ENCODE measurements around the gene OSBPL2. TPM values are rescaled to one million over a fixed set of nuclear protein-coding genes. Genes with fewer than 3 reads are reported as not detected.

Gene OSBPL2
- total and polyA plus RNA-seq, 9 of the 15 experiments (the other 6 are each of a cell fraction or from before 2014, with no cell fraction given) = 2.5 to 25.6 (median 14.1) TPM

DNA sequence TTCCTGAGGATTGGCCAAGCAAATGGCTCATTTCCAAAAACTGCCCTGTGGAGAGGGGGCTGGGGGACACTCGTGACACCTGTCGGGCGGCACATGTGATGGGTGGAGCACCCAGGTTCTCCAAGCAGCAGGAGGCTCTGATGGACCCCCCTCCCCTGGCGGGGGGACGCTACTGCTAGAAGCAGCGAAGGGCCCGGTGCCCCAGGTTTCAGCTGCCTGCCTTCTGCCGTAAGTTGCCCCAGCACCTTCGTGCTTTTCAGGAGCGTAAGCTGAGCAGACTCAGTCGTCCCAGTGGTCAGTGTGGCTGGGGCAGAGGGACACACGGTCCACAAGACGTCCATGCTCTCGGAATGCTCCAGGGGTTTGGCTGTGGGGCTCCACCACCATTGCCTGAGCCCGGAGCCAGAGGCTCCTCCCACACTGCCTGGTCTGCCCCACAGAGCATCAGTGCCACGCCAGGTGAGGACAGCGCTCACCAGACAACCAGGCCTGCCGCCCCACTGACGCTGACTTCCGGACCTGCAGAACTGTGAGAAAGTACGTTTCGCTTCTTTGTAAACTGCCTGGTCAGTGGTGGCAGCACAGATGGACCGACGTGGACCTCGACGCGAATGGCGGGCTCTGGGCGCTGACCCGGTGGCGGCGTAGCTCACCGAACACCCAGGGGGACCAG lies 60.4 kb downstream of the OSBPL2 start:
- no TSS peak for BruUV-seq (replicated peaks)
- 72% methylated on average over 22 of the region's 33 CpGs for WGBS (ENCODE audit: insufficient coverage, low coverage, missing lambda C conversion rate)
- no peaks in the 10 kb centered on the region for H3K27me3 ChIP-seq (ENCODE audit: control insufficient read depth in 2 of 2, insufficient read depth in 2 of 2, low read length in 2 of 2)
- no peaks in the 10 kb centered on the region for H3K9me1 ChIP-seq (ENCODE audit: control insufficient read depth, insufficient read depth, low read length)
- peaks cover 0 to 38% of the 10 kb centered on the region in 2 experiments; a peak in 2 of 5 replicates for H3K4me1 ChIP-seq (replicated peaks in 1 of 2; ENCODE audit: control insufficient read depth in 2 of 2, insufficient read depth in 2 of 2, low read length in 2 of 2)
- FAIRE-seq (no peak), DNase-seq (ENCODE audit: extremely low read depth in 1 of 4, low spot score in 3 of 4) (no peak), ATAC-seq (no peak)
- peaks cover 4% of the 10 kb centered on the region for H4K20me1 ChIP-seq (replicated peaks; ENCODE audit: control insufficient read depth, insufficient read depth, low read length)
- H2AFZ ChIP-seq (ENCODE audit: low read depth, low read length) = no peak overlapping the region
- ChIA-PET CTCF (ENCODE audit: low intra/inter-chr PET ratio) (interaction anchor here (0.7 kb wide), 1 partner anchor 83 kb away, joined by 3 read pairs; no protein-coding TSS in a partner anchor), POLR2A (no interaction called here)
- no peak overlapping the region for H3K4me2 ChIP-seq (ENCODE audit: insufficient read depth, low read length)
- in situ Hi-C loops (cut with MboI) = no loop called here
- no peaks in the 10 kb centered on the region for H3K9me3 ChIP-seq (replicated peaks; ENCODE audit: control insufficient read depth, insufficient read depth, low read depth, low read length)
- intact Hi-C loops (cut with micrococcal nuclease) = no loop called here
- peaks cover 19% of the 10 kb centered on the region; the same call in 1 of the 3 replicates for H3K36me3 ChIP-seq (ENCODE audit: control insufficient read depth, insufficient read depth, low read length)
- TF ChIP-seq POLR2G (IDR thresholded peaks at IDR 0.05; ENCODE audit: low read depth, low read length) (peak; percentile 53), ETV6 (IDR thresholded peaks at IDR 0.05; ENCODE audit: borderline replicate concordance in 1 of 2, low read depth in 2 of 2, low read length in 1 of 2) (no peak), ETV6 (CRISPR knock-in tag; IDR thresholded peaks at IDR 0.05; ENCODE audit: borderline replicate concordance) (no peak)
- H3K4me3 ChIP-seq = no peak overlapping the region
- H3K9ac ChIP-seq (ENCODE audit: insufficient read depth in 1 of 2, low read depth in 2 of 2, low read length in 2 of 2) = peak overlapping the region in 1 of 2 experiments; percentile 53; a peak in 2 of 4 replicates
- no peak overlapping the region for H3K27ac ChIP-seq (ENCODE audit: extremely low read depth, low read depth, low read length)
- H3K79me2 ChIP-seq (ENCODE audit: control insufficient read depth, insufficient read depth, low read length) = peaks cover 8% of the 10 kb centered on the region

Measured in K562 (cell line).